IMR-90 (cell line): ENCODE measurements around the gene PI16. TPM values are rescaled to one million over a fixed set of nuclear protein-coding genes. Genes with fewer than 3 reads are reported as not detected.

Source experiments
- ATAC-seq: fragments of 200-7000 bp; cut with Tn5 transposase; 2 replicates; pipeline ENCODE4 v1.9.1; 2020; ENCODE audit warnings: low read depth, mild to moderate bottlenecking, moderate library complexity
- BruUV-seq: library from RNA; stranded (reverse); fragments of 400-500 nt; replicated peaks from 2 replicates; lab custom pipeline; 2021; lab: Mats Ljungman, UMichigan
- CTCF ChIA-PET: fragments of 300-600 bp; formaldehyde crosslinking; extraction: SDS; loops from one replicate; lab custom pipeline; 2021; ENCODE audit warnings: antibody characterized with exemption; lab: Yijun Ruan, JAX
- POLR2A ChIA-PET: fragments of 300-600 bp; sonication (Branson Sonifier 250); formaldehyde crosslinking; loops from one replicate; lab custom pipeline; 2022; ENCODE audit warnings: antibody characterized with exemption; ENCODE audit not compliant: unreplicated experiment; lab: Charles Lee
- DNase-seq: peaks from one replicate; pipeline ENCODE4 v3.0.0; 2013
- H2AFZ ChIP-seq: replicated peaks from 2 replicates; pipeline ENCODE3; 2013; ENCODE audit warnings: low read length, mild to moderate bottlenecking; ENCODE audit not compliant: poor library complexity
- H2AK5ac ChIP-seq: 2 replicates; pipeline ENCODE4 v1.6.1; 2013; ENCODE audit warnings: low read depth, low read length, inconsistent platforms
- H2AK9ac ChIP-seq: replicated peaks from 2 replicates; pipeline ENCODE3; 2013; ENCODE audit warnings: mild to moderate bottlenecking, low read depth, low read length, moderate library complexity; ENCODE audit not compliant: poor library complexity
- H2BK120ac ChIP-seq: 2 replicates; pipeline ENCODE4 v1.6.1; 2013; ENCODE audit warnings: low read depth, low read length, inconsistent platforms
- H2BK15ac ChIP-seq: 3 replicates; pipeline ENCODE4 v1.6.1; 2013; ENCODE audit warnings: low read depth, low read length, inconsistent platforms
- H2BK20ac ChIP-seq: 2 replicates; pipeline ENCODE4 v1.6.1; 2013; ENCODE audit warnings: low read depth, mild to moderate bottlenecking, inconsistent platforms, low read length, moderate library complexity
- H2BK5ac ChIP-seq: 2 replicates; pipeline ENCODE4 v1.6.1; 2013; ENCODE audit warnings: mild to moderate bottlenecking, low read depth, low read length, inconsistent platforms; ENCODE audit not compliant: poor library complexity, severe bottlenecking
- H3K14ac ChIP-seq: replicated peaks from 2 replicates; pipeline ENCODE4 v1.6.1; 2013; ENCODE audit warnings: low read depth, low read length, inconsistent platforms
- H3K18ac ChIP-seq: 2 replicates; pipeline ENCODE4 v1.6.1; 2013; ENCODE audit warnings: low read depth, low read length, control low read depth
- H3K23ac ChIP-seq: 2 replicates; pipeline ENCODE4 v1.6.1; 2013; ENCODE audit warnings: low read depth, low read length, inconsistent platforms
- H3K27ac ChIP-seq: 2 replicates; pipeline ENCODE4 v1.5.1; 2013; ENCODE audit warnings: mild to moderate bottlenecking, control low read depth, low read length; ENCODE audit not compliant: insufficient read depth
- H3K27me3 ChIP-seq: 2 replicates; pipeline ENCODE4 v1.6.1; 2013; ENCODE audit warnings: low read length; ENCODE audit not compliant: control insufficient read depth, insufficient read depth
- H3K36me3 ChIP-seq: 2 replicates; pipeline ENCODE4 v1.6.1; 2013; ENCODE audit warnings: low read length, mixed read lengths; ENCODE audit not compliant: control insufficient read depth, insufficient read depth
- H3K4ac ChIP-seq: 2 replicates; pipeline ENCODE4 v1.6.1; 2013; ENCODE audit warnings: low read depth, low read length, inconsistent platforms
- H3K4me1 ChIP-seq: 2 replicates; pipeline ENCODE4 v1.6.1; 2013; ENCODE audit warnings: low read length, mixed read lengths; ENCODE audit not compliant: control insufficient read depth, insufficient read depth
- H3K4me2 ChIP-seq: 2 replicates; pipeline ENCODE4 v1.6.1; 2013; ENCODE audit warnings: low read depth, mild to moderate bottlenecking, control low read depth, low read length, moderate library complexity
- H3K4me3 ChIP-seq: 2 replicates; pipeline ENCODE4 v1.5.1; 2013; ENCODE audit warnings: low read depth, mild to moderate bottlenecking, control low read depth, low read length, moderate library complexity; ENCODE audit not compliant: insufficient read depth
- H3K56ac ChIP-seq: 2 replicates; pipeline ENCODE4 v1.6.1; 2013; ENCODE audit warnings: low read length, inconsistent platforms; ENCODE audit not compliant: insufficient read depth; ENCODE audit errors: extremely low read depth
- H3K79me1 ChIP-seq, 2 experiments: 2 replicates each; pipeline ENCODE4 v1.6.1; 2013; ENCODE audit warnings: low read length in 2 of 2, inconsistent platforms in 1 of 2, low read depth in 1 of 2
- H3K9ac ChIP-seq: 2 replicates; pipeline ENCODE4 v1.6.1; 2013; ENCODE audit warnings: low read depth, low read length, control low read depth
- H3K9me1 ChIP-seq: 2 replicates; pipeline ENCODE4 v1.6.1; 2013; ENCODE audit warnings: low read length, inconsistent platforms; ENCODE audit not compliant: insufficient read depth
- H3K9me3 ChIP-seq: 2 replicates; pipeline ENCODE4 v1.6.1; 2013; ENCODE audit warnings: low read length; ENCODE audit not compliant: control insufficient read depth, insufficient read depth
- H4K20me1 ChIP-seq: 2 replicates; pipeline ENCODE4 v1.6.1; 2013; ENCODE audit warnings: low read length, inconsistent platforms; ENCODE audit not compliant: insufficient read depth
- H4K5ac ChIP-seq: 2 replicates; pipeline ENCODE4 v1.6.1; 2013; ENCODE audit warnings: mild to moderate bottlenecking, low read depth, low read length, control low read depth
- H4K8ac ChIP-seq, 2 experiments: 2 replicates each; pipeline ENCODE4 v1.6.1; 2013; ENCODE audit warnings: low read depth in 2 of 2, low read length in 2 of 2, control low read depth in 1 of 2, inconsistent platforms in 1 of 2
- H4K91ac ChIP-seq: 2 replicates; pipeline ENCODE4 v1.6.1; 2013; ENCODE audit warnings: low read depth, low read length, inconsistent platforms; ENCODE audit not compliant: insufficient read depth
- CEBPB ChIP-seq: IDR thresholded peaks from 2 replicates; pipeline ENCODE4 v1.6.1; 2012; ENCODE audit warnings: low read depth, low read length, improper control_type of control experiment
- CHD1 ChIP-seq: IDR thresholded peaks from 2 replicates; pipeline ENCODE4 v1.6.1; 2012; ENCODE audit warnings: low read depth, low read length, improper control_type of control experiment
- FOS ChIP-seq: fragments of 150-350 bp; IDR thresholded peaks from 2 replicates; pipeline ENCODE4 v1.6.1; 2016; ENCODE audit warnings: low read depth, low read length
- MAFK ChIP-seq: IDR thresholded peaks from 2 replicates; pipeline ENCODE4 v1.6.1; 2012; ENCODE audit warnings: low read depth, low read length, improper control_type of control experiment
- MXI1 ChIP-seq: IDR thresholded peaks from 2 replicates; pipeline ENCODE4 v1.6.1; 2012; ENCODE audit warnings: low read depth, mild to moderate bottlenecking, low read length, moderate library complexity, borderline replicate concordance
- NFE2L2 ChIP-seq: fragments of 150-350 bp; IDR thresholded peaks from 2 replicates; pipeline ENCODE4 v1.6.1; 2016; ENCODE audit warnings: low read depth, mild to moderate bottlenecking, low read length
- RCOR1 ChIP-seq: IDR thresholded peaks from 2 replicates; pipeline ENCODE4 v1.6.1; 2012; ENCODE audit warnings: mild to moderate bottlenecking, low read length, improper control_type of control experiment; ENCODE audit not compliant: insufficient replicate concordance
- WGBS, 2 experiments: methylation state at CpG; one replicate each; pipeline versions ENCODE4 v1.1.5 to v1.1.7; 2013; ENCODE audit warnings: missing lambda C conversion rate in 2 of 2; ENCODE audit not compliant: insufficient read length in 1 of 2; ENCODE audit errors: extremely low coverage in 2 of 2; 5-methylcytosine and 5-hydroxymethylcytosine counted together
- dilution Hi-C: fragments of 300-500 bp; cut with HindIII; formaldehyde crosslinking; loops from one replicate; pipeline ENCODE4 v1.14.3; 2018; ENCODE audit warnings: low sequenced_read_pairs; ENCODE audit not compliant: unreplicated experiment
- in situ Hi-C: fragments of 300-500 bp; cut with MboI; formaldehyde crosslinking; loops from 3 replicates; pipeline ENCODE4 v1.14.3; 2019; ENCODE audit warnings: low sequenced_read_pairs, inconsistent platforms, mixed read lengths
- intact Hi-C: fragments of 100-400 bp; cut with micrococcal nuclease; formaldehyde crosslinking; loops from 2 replicates; pipeline ENCODE4 v1.10.0; 2022
- polyA plus RNA-seq, 3 experiments: library from polyadenylated mRNA; depleted of rRNA; stranded (reverse); fragments of >200 nt; gene quantifications; 2 replicates each; pipeline ENCODE4 v1.2.3, GENCODE V29; 2012; ENCODE audit warnings: low replicate concordance in 1 of 3
- total RNA-seq: library from RNA; depleted of rRNA; stranded (reverse); fragments of >200 nt; gene quantifications from 2 replicates; pipeline ENCODE4 v1.2.3, GENCODE V29; 2012
- TF ChIP-seq, protein P1 (sequence below): fragments of 150-350 bp; IDR thresholded peaks from 2 replicates; pipeline ENCODE4 v1.6.1; 2017; ENCODE audit warnings: mild to moderate bottlenecking, antibody characterized with exemption, low read length, low read depth

Gene PI16
- total and polyA plus RNA-seq, 2 of the 4 experiments (the other 2 are of a cell fraction): 0.21 TPM; not detected in 1

DNA sequence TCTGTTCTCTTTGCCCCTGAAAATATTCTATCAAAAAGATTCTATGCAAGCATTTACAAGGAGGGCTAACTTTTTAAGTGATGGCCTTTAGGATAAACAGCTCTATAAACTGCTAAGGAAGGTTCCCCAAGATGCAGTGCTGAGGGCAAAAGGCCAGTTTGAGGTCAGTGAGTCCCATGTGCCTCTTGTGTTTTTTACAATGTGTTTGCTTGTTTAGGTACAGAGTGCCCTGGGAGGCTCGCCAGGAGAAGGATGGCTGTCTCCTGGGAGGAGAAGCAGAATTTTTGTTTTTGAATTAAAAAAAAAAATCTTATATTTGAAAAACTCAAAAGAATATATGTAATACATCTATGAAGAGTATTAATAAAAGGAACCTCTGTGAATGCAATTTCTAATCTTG lies 18.7 kb downstream of the PI16 start:
- Histone ChIP-seq H3K36me3 (peaks cover 94% of the 10 kb centered on the region), H2AK9ac (no peak overlapping the region), H2BK15ac (no peak overlapping the region), H2BK5ac (no peak overlapping the region), H3K4me3 (no peak overlapping the region), H4K8ac (no peak overlapping the region), H3K4me2 (no peak overlapping the region), H3K79me1 (peaks cover 61 to 63% of the 10 kb centered on the region in 2 experiments), H3K56ac (no peak overlapping the region), H2AK5ac (no peak overlapping the region), H4K91ac (no peak overlapping the region), H3K9me3 (no peaks in the 10 kb centered on the region), H3K4ac (no peak overlapping the region), H3K23ac (no peak overlapping the region), H2BK120ac (no peak overlapping the region), H2AFZ (no peak overlapping the region), H2BK20ac (no peak overlapping the region), H4K5ac (no peak overlapping the region), H3K4me1 (no peaks in the 10 kb centered on the region), H3K9ac (no peak overlapping the region), H4K20me1 (peaks cover 36% of the 10 kb centered on the region), H3K27ac (no peak overlapping the region), H3K9me1 (no peaks in the 10 kb centered on the region; the same call in 1 of the 2 replicates), H3K18ac (no peak overlapping the region), H3K14ac (no peak overlapping the region), H3K27me3 (no peaks in the 10 kb centered on the region)
- DNase-seq: no peak
- ATAC-seq: no peak
- WGBS, 2 experiments: no CpG with 5 or more reads among the region's 1 CpG
- BruUV-seq: no TSS peak
- TF ChIP-seq FOS: no peak
- no peak for TF ChIP-seq NFE2L2
- no peak for TF ChIP-seq CEBPB
- no peak for TF ChIP-seq CHD1
- TF ChIP-seq, protein P1, sequence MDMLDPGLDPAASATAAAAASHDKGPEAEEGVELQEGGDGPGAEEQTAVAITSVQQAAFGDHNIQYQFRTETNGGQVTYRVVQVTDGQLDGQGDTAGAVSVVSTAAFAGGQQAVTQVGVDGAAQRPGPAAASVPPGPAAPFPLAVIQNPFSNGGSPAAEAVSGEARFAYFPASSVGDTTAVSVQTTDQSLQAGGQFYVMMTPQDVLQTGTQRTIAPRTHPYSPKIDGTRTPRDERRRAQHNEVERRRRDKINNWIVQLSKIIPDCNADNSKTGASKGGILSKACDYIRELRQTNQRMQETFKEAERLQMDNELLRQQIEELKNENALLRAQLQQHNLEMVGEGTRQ: no peak
- no peak for TF ChIP-seq RCOR1
- TF ChIP-seq MXI1: no peak
- TF ChIP-seq MAFK: no peak
- POLR2A ChIA-PET: interaction anchor here (0.5 kb wide), 1 partner anchor 93 kb away, joined by 4 read pairs; no protein-coding TSS in a partner anchor
- in situ Hi-C loops: no loop called here
- dilution Hi-C loops: no loop called here
- CTCF ChIA-PET: no interaction called here
- intact Hi-C loops: no loop called here
